Ovary (tissue), 9 donors: Measurements from ENCODE around the gene TMX4. TPM values are rescaled to one million over a fixed set of nuclear protein-coding genes. Genes with fewer than 3 reads are reported as not detected.
"Not testable (repeated sequence)": the region's sequence is repeated elsewhere in the genome, so short reads cannot be mapped to it uniquely, and the experiment has no call there.

Source experiments
- DNase-seq, 5 donors: peaks; one replicate each; pipeline ENCODE4 v3.0.0-alpha.2; 2019 to 2020
- H3K27ac ChIP-seq, 2 donors: fragments of 200-600 bp; one replicate each; pipeline versions ENCODE4 v1.5.1 to v1.8.0; 2019 to 2022
- H3K27me3 ChIP-seq: fragments of 200-600 bp; one replicate; pipeline ENCODE4 v1.8.0; 2022
- H3K36me3 ChIP-seq: fragments of 200-600 bp; sonication (generic); one replicate; pipeline ENCODE4 v1.5.1; 2019
- H3K4me1 ChIP-seq: one replicate; pipeline ENCODE4 v1.8.1; 2013; ENCODE audit warnings: mild to moderate bottlenecking, moderate library complexity; ENCODE audit not compliant: insufficient read depth
- H3K4me3 ChIP-seq: fragments of 200-600 bp; sonication (generic); one replicate; pipeline ENCODE4 v1.5.1; 2017
- H3K9me3 ChIP-seq, 2 donors: fragments of 200-600 bp in 1 of 2; sonication (generic) in 1 of 2; one replicate each; pipeline versions ENCODE4 v1.5.1 to v1.8.1; 2013 to 2019; ENCODE audit warnings: mild to moderate bottlenecking in 1 of 2, moderate library complexity in 1 of 2
- EP300 ChIP-seq: sonication (generic); formaldehyde crosslinking; IDR thresholded peaks from one replicate; pipeline ENCODE4 v1.6.1; 2017; ENCODE audit warnings: antibody characterized with exemption
- POLR2A ChIP-seq: fragments of 450-650 bp; IDR thresholded peaks from one replicate; pipeline ENCODE4 v1.6.1; 2017; ENCODE audit warnings: antibody characterized with exemption, mild to moderate bottlenecking, moderate library complexity
- WGBS, 3 donors: extraction: QIAGEN DNeasy Blood & Tissue Kit in 1 of 3; methylation state at CpG; one replicate each; pipeline versions ENCODE4 v1.1.5 to v1.1.7; 2013 to 2017; 5-methylcytosine and 5-hydroxymethylcytosine counted together
- intact Hi-C, 4 donors: fragments of 100-400 bp; cut with DNase I; formaldehyde crosslinking; loops; one replicate each; pipeline versions ENCODE4 v1.11.0 to v1.15.1; 2022 to 2023
- polyA plus RNA-seq, 2 donors: library from polyadenylated mRNA; stranded (reverse); fragments of 200-250 nt in 1 of 2; fragments of 350-450 nt in 1 of 2; fragmentation: Illumina TruSeq in 1 of 2; extraction: RNeasy Lipid Tissue Mini Kit (QIAGEN cat#74804) in 1 of 2; gene quantifications; one replicate each; pipeline ENCODE4 v1.2.3, GENCODE V29; 2013 to 2014
- total RNA-seq, 7 donors: library from RNA; depleted of rRNA in 2 of 7; stranded (reverse); fragments of >200 nt in 2 of 7; fragmentation: NEBNext Ultra II Directional in 3 of 7; extraction: Animal tissue kit (Norgen Biotek cat#: 25700) in 3 of 7; gene quantifications; one replicate each; pipeline versions ENCODE4 v1.1.0 to v1.2.4, GENCODE V29; 2016 to 2023
- TF ChIP-seq, protein P1 (sequence below), 3 donors: fragments of 450-650 bp in 2 of 3; fragments of 200-600 bp in 1 of 3; IDR thresholded peaks; one replicate each; pipeline versions ENCODE4 v1.5.1 to v1.8.0; 2016 to 2022; ENCODE audit warnings: antibody characterized with exemption in 3 of 3, mild to moderate bottlenecking in 1 of 3
- donor health status: DM: no; HTN: no; CAD: no; lungs with moderate emphysema.
- donor health status: DM: no; HTN: no; CAD: no.
- donor health status: Bipolar disorder and iron deficiency.
- donor health status: DM: yes; HTN: yes; CAD: no.
- donor health status: DM: no; HTN: no; CAD: no.
- donor health status: DM: yes; HTN: yes; CAD: no.

TMX4 gene
- total and polyA plus RNA-seq, 9 donors: 26.6 to 103 (median 66.9) TPM

DNA sequence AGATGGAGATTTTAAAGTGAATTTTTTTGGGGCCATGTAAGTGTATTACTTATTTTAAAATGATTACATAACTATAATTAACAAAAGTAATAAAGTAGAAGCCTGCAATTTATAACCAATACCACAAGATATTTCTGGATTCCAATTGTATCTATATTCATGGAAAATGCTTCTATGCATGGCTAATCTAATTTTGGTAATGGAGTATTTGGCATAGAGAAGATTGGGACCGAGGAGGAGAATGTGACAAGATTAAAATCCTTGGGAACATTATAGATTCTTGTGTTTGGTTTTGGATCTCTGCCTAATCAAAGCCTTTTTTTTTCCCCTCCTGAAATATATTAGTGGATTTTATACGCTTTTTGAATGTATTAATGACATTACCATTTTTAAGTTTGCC is 12.9 kb upstream of the TMX4 start:
- Histone ChIP-seq H3K36me3 (no peaks in the 10 kb centered on the region), H3K4me1 (no peaks in the 10 kb centered on the region), H3K27me3 (no peaks in the 10 kb centered on the region), H3K27ac (no peak overlapping the region), H3K4me3 (no peak overlapping the region), H3K9me3 (no peaks in the 10 kb centered on the region)
- intact Hi-C loops: no loop called here
- no peak for TF ChIP-seq EP300
- TF ChIP-seq, protein P1, sequence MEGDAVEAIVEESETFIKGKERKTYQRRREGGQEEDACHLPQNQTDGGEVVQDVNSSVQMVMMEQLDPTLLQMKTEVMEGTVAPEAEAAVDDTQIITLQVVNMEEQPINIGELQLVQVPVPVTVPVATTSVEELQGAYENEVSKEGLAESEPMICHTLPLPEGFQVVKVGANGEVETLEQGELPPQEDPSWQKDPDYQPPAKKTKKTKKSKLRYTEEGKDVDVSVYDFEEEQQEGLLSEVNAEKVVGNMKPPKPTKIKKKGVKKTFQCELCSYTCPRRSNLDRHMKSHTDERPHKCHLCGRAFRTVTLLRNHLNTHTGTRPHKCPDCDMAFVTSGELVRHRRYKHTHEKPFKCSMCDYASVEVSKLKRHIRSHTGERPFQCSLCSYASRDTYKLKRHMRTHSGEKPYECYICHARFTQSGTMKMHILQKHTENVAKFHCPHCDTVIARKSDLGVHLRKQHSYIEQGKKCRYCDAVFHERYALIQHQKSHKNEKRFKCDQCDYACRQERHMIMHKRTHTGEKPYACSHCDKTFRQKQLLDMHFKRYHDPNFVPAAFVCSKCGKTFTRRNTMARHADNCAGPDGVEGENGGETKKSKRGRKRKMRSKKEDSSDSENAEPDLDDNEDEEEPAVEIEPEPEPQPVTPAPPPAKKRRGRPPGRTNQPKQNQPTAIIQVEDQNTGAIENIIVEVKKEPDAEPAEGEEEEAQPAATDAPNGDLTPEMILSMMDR (IDR thresholded peaks at IDR 0.05): no peak
- TF ChIP-seq POLR2A: no peak
- WGBS, 3 donors: 70 to 96% (median 94%) methylated on average over 2 of the region's 2 CpGs
- DNase-seq: no peak

- H3K36me3 ChIP-seq, intact Hi-C loops, DNase-seq, H3K4me3 ChIP-seq, H3K9me3 ChIP-seq, H3K27ac ChIP-seq, H3K27me3 ChIP-seq, H3K4me1 ChIP-seq: not testable (repeated sequence)
Observed at GRCh38 chr20:8031539-8031938, 12.0 kb upstream of the TMX4 start.

DNA sequence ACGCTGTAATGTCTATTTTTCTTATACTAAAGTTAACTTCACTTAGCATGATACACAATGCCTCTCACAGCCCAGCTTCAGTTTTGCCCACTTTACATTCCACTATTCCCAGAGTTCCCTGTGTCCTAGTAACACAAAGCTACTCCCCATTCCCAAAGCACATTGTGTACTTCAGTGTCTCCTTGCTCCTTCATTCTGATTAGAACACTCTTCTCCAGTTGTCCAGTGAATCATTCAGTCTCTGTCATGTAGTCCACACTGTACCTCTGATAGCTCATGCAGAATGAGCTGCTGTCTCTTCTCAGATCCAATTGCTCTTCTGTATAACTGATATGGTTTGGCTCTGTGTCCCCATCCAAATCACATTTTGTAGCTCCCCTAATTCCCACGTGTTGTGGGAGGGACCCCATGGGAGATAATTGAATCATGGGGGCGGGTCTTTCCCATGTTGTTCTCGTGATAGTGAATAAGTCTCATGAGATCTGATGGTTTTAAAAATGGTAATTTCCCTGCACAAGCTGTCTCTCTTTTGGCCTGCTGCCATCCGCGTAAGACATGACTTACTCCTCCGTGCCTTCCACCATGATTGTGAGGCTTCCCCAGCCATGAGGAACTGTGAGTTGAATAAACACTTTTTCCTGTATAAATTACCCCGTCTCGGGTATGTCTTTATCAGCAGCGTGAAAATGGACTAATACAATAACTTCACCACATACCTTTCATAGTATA is 2.1 kb upstream of the TMX4 start:
- DNase-seq: peak in 1 of 5 donors; percentile 42
- TF ChIP-seq, protein P1 (IDR thresholded peaks at IDR 0.05): no peak
- TF ChIP-seq POLR2A (no peak), EP300 (no peak)
- Histone ChIP-seq H3K27ac (no peak overlapping the region), H3K4me1 (no peaks in the 10 kb centered on the region), H3K36me3 (no peaks in the 10 kb centered on the region), H3K4me3 (no peak overlapping the region), H3K27me3 (no peaks in the 10 kb centered on the region), H3K9me3 (no peaks in the 10 kb centered on the region)
- intact Hi-C loops: no loop called here
- WGBS, 3 donors: 68 to 77% (median 74%) methylated on average over 10 of the region's 10 CpGs

- WGBS, 3 donors: 63 to 65% (median 64%) methylated on average over 3 of the region's 3 CpGs
Observed at GRCh38 chr20:8020314-8021079, 936 bp upstream of the TMX4 start.

More at GRCh38 chr20:8020314-8021079, 936 bp upstream of the TMX4 start:
- Histone ChIP-seq H3K27ac (no peak overlapping the region), H3K9me3 (no peaks in the 10 kb centered on the region), H3K36me3 (no peaks in the 10 kb centered on the region), H3K27me3 (no peaks in the 10 kb centered on the region), H3K4me1 (no peaks in the 10 kb centered on the region), H3K4me3 (peak overlapping the region; percentile 83)
- TF ChIP-seq, protein P1 (IDR thresholded peaks at IDR 0.05): no peak
- no peak for TF ChIP-seq EP300
- no peak for TF ChIP-seq POLR2A
- intact Hi-C loops: no loop called here
- DNase-seq: no peak
